Neural progenitor cell (in vitro differentiated cells): ENCODE measurements around the gene BMP7. TPM values are rescaled to one million over a fixed set of nuclear protein-coding genes. Genes with fewer than 3 reads are reported as not detected.

Experiments
- DNase-seq: peaks from one replicate; pipeline ENCODE4 v3.0.0-alpha.2; 2016; ENCODE audit warnings: low spot score
- H2AFZ ChIP-seq: fragments of 200-600 bp; sonication (generic); replicated peaks from 2 replicates; pipeline ENCODE4 v1.6.1; 2016; ENCODE audit warnings: antibody characterized with exemption
- H3F3A ChIP-seq: fragments of 200-600 bp; sonication (generic); 2 replicates; pipeline ENCODE4 v1.6.1; 2016; ENCODE audit warnings: antibody characterized with exemption, low read depth
- H3K27ac ChIP-seq: fragments of 200-600 bp; sonication (generic); 2 replicates; pipeline ENCODE4 v1.5.1; 2016; ENCODE audit warnings: mild to moderate bottlenecking
- H3K27me3 ChIP-seq: fragments of 200-600 bp; sonication (generic); 2 replicates; pipeline ENCODE4 v1.6.1; 2016; ENCODE audit warnings: mild to moderate bottlenecking, moderate library complexity
- H3K36me3 ChIP-seq: fragments of 200-600 bp; sonication (generic); 2 replicates; pipeline ENCODE4 v1.5.1; 2016
- H3K4me1 ChIP-seq: fragments of 200-600 bp; sonication (generic); 2 replicates; pipeline ENCODE4 v1.6.1; 2016; ENCODE audit warnings: mixed run types
- H3K4me2 ChIP-seq: fragments of 200-600 bp; sonication (generic); 2 replicates; pipeline ENCODE4 v1.6.1; 2016
- H3K4me3 ChIP-seq: fragments of 200-600 bp; sonication (generic); 2 replicates; pipeline ENCODE4 v1.5.1; 2016
- H3K79me2 ChIP-seq: fragments of 200-600 bp; sonication (generic); 2 replicates; pipeline ENCODE4 v1.6.1; 2016; ENCODE audit warnings: low read depth
- H3K9ac ChIP-seq: fragments of 200-600 bp; sonication (generic); 2 replicates; pipeline ENCODE4 v1.6.1; 2016
- H3K9me3 ChIP-seq: fragments of 200-600 bp; sonication (generic); 2 replicates; pipeline ENCODE4 v1.5.1; 2016; ENCODE audit warnings: low read depth
- H4K20me1 ChIP-seq: fragments of 200-600 bp; sonication (generic); 2 replicates; pipeline ENCODE4 v1.6.1; 2016; ENCODE audit warnings: low read depth
- H3K27ac Mint-ChIP-seq: 3 replicates; pipeline ENCODE4 v1.8.0; 2021; ENCODE audit warnings: mixed read lengths
- H3K27me3 Mint-ChIP-seq: 2 replicates; pipeline ENCODE4 v1.8.0; 2022; ENCODE audit warnings: low read depth, mild to moderate bottlenecking, inconsistent platforms, moderate library complexity, mixed read lengths; ENCODE audit not compliant: insufficient read depth
- H3K36me3 Mint-ChIP-seq: 3 replicates; pipeline ENCODE4 v1.8.0; 2021; ENCODE audit warnings: mixed read lengths
- H3K4me1 Mint-ChIP-seq: 3 replicates; pipeline ENCODE4 v1.8.0; 2021; ENCODE audit warnings: mixed read lengths
- H3K4me3 Mint-ChIP-seq: 3 replicates; pipeline ENCODE4 v1.8.0; 2021; ENCODE audit warnings: mild to moderate bottlenecking, moderate library complexity, mixed read lengths
- H3K9me3 Mint-ChIP-seq: 3 replicates; pipeline ENCODE4 v1.8.0; 2020; ENCODE audit warnings: mixed read lengths
- EZH2 ChIP-seq: fragments of 200-600 bp; sonication (generic); IDR thresholded peaks from 2 replicates; pipeline ENCODE4 v1.6.1; 2017; ENCODE audit warnings: antibody characterized with exemption, mild to moderate bottlenecking, moderate library complexity
- EZH2phosphoT487 ChIP-seq: fragments of 200-600 bp; sonication (generic); IDR thresholded peaks from 2 replicates; pipeline ENCODE4 v1.6.1; 2017; ENCODE audit warnings: antibody characterized with exemption
- total RNA-seq: library from RNA; depleted of rRNA; stranded (reverse); fragments of >200 nt; gene quantifications from 2 replicates; pipeline ENCODE4 v1.2.3, GENCODE V29; 2015; ENCODE audit warnings: low replicate concordance
- TF ChIP-seq, protein P1 (sequence below): fragments of 200-600 bp; sonication (generic); IDR thresholded peaks from 2 replicates; pipeline ENCODE4 v1.5.1; 2017; ENCODE audit warnings: antibody characterized with exemption, mild to moderate bottlenecking

The BMP7 gene
- total RNA-seq, 1 donor from 2014 or later, result 11.2 TPM

DNA sequence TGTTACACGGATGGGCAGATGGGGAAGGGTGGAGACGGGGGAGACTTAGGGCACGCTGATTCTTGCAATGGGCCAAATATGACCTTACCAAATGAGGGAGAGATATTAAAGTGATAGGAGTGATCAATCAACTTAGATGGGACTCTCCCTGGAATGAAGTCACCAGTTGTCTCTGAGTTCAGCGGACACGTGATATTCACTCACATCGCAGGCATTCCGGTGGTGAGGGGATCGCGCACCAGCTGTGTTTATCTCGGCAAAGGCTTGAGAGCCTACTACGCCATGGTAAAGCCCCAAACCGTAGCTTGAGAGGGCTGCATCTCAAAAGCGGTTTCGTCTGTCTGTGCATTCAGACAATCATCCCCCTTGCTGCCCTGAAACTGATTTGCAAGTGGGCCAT lies 5.5 kb downstream of the BMP7 start:
- no peak overlapping the region for H3K9ac ChIP-seq
- H4K20me1 ChIP-seq, result peaks cover 74% of the 10 kb centered on the region
- H3K27ac ChIP-seq, result no peak overlapping the region
- no peaks in the 10 kb centered on the region for H3K36me3 ChIP-seq
- Mint-ChIP-seq H3K27me3 (peaks cover 12% of the 10 kb centered on the region), H3K27ac (peak overlapping the region; percentile 34), H3K4me3 (peak overlapping the region; percentile 97), H3K9me3 (no peaks in the 10 kb centered on the region), H3K36me3 (no peaks in the 10 kb centered on the region), H3K4me1 (peaks cover 76% of the 10 kb centered on the region)
- peaks cover 17% of the 10 kb centered on the region for H3K27me3 ChIP-seq
- DNase-seq, result peak; percentile 41
- H3K79me2 ChIP-seq, result peaks cover 75% of the 10 kb centered on the region
- peak overlapping the region; percentile 97 for H3K4me2 ChIP-seq
- H2AFZ ChIP-seq, result no peak overlapping the region
- peaks cover 64% of the 10 kb centered on the region for H3F3A ChIP-seq
- peaks cover 74% of the 10 kb centered on the region for H3K4me1 ChIP-seq
- H3K9me3 ChIP-seq, result no peaks in the 10 kb centered on the region
- TF ChIP-seq, protein P1, sequence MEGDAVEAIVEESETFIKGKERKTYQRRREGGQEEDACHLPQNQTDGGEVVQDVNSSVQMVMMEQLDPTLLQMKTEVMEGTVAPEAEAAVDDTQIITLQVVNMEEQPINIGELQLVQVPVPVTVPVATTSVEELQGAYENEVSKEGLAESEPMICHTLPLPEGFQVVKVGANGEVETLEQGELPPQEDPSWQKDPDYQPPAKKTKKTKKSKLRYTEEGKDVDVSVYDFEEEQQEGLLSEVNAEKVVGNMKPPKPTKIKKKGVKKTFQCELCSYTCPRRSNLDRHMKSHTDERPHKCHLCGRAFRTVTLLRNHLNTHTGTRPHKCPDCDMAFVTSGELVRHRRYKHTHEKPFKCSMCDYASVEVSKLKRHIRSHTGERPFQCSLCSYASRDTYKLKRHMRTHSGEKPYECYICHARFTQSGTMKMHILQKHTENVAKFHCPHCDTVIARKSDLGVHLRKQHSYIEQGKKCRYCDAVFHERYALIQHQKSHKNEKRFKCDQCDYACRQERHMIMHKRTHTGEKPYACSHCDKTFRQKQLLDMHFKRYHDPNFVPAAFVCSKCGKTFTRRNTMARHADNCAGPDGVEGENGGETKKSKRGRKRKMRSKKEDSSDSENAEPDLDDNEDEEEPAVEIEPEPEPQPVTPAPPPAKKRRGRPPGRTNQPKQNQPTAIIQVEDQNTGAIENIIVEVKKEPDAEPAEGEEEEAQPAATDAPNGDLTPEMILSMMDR, result no peak
- TF ChIP-seq EZH2 (no peak), EZH2phosphoT487 (no peak)
- H3K4me3 ChIP-seq, result no peak overlapping the region

DNA sequence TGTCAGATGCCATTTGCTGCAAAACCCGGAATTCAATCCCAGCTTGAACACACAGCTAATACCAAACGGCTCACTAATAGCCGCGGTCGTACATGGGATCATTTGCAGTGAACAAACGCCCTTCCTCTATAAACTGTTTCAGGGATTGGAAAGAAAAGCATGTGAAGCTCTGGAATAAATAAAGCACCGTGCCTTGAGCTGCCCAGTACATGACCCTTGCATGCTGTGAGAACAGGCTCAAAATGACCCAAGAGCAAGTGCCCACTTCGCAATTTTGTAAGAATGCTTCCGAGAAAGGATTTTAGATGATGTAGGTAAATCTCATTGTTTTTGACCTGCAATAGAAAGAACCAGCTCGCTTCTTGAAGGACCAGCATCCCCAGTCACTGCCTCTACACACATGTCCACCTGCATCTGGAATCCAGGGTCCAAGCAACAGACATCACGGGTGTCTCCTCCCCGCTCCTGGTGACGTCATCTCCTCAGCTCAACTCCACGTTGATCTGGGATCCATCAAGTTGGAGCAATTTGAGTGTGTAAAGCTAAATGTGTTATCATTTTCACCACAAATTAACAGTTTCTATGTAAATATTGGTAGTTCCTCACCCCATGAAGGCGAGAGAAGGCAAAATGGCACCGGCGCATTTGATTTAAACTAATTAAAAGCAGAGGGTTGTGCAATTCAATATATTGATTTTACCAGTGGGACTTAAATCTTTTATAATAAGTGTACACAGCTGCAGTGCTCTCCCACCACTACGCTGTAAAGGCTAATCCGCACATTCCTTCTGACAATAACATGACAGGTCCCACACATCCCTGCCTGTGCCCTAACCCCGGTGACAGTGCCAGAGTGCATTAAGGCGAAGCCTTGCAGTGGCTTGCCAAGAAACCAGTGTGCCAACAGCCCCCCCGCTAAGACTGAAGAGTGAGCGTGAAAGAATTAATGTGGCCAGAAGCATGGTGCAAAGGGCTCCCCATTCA lies 6.2 kb downstream of the BMP7 start:
- H3K4me1 ChIP-seq, result peaks cover 77% of the 10 kb centered on the region
- DNase-seq, result peak; percentile 34
- peaks cover 73% of the 10 kb centered on the region for H3K79me2 ChIP-seq
- H3K36me3 ChIP-seq, result no peaks in the 10 kb centered on the region
- no peak overlapping the region for H3K9ac ChIP-seq
- Mint-ChIP-seq H3K9me3 (no peaks in the 10 kb centered on the region), H3K4me3 (peak overlapping the region; percentile 75), H3K27ac (peak overlapping the region; percentile 54), H3K36me3 (peaks cover 3% of the 10 kb centered on the region), H3K4me1 (peaks cover 79% of the 10 kb centered on the region), H3K27me3 (peaks cover 12% of the 10 kb centered on the region)
- TF ChIP-seq EZH2, result no peak
- TF ChIP-seq, protein P1, result no peak
- TF ChIP-seq EZH2phosphoT487, result no peak
- H3K4me3 ChIP-seq, result no peak overlapping the region
- H3K9me3 ChIP-seq, result no peaks in the 10 kb centered on the region
- peaks cover 74% of the 10 kb centered on the region for H4K20me1 ChIP-seq
- no peak overlapping the region for H3K27ac ChIP-seq
- H3K4me2 ChIP-seq, result peak overlapping the region; percentile 97
- no peak overlapping the region for H2AFZ ChIP-seq
- H3F3A ChIP-seq, result peaks cover 62% of the 10 kb centered on the region
- peaks cover 10% of the 10 kb centered on the region for H3K27me3 ChIP-seq

DNA sequence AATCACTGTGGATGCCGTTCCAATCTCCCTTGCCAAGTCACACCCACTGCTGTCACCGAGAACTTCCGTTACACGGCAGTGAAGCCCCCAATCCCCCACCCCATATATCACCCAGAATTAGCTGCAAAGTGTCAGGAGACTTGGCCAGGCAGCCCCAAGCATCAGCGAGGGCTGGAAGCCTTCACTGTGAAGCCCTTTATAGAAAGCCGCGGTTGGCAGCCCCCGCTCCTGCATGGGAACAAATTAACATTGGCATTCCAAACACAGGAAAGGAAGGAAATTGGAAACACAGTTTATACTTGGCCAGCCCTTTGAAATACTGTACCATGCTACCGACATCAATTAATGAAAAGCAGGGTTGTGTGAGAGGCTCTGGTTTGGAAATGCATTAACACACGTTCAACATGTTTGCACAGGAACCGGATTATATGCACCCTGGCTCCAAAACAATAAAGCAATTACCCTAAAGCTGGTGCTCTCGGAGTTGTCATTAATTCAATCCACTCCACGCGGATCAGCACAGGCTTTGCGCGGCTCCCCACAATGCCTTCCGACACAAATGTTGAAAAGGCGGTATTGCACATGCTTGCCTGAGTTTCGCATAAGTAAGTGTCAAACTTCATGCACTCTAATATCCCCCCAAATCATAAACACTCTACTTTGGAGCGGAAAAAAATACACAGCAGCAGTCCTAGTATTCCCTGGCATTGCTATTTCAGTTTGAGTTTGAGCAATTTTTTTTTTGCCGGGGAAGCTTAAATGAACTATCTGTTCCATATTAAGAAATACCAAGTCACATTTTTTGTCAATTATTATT lies 7.1 kb downstream of the BMP7 start:
- TF ChIP-seq, protein P1, result no peak
- TF ChIP-seq EZH2 (no peak), EZH2phosphoT487 (no peak)
- peaks cover 7% of the 10 kb centered on the region for H3K27me3 Mint-ChIP-seq
- H3K36me3 ChIP-seq, result no peaks in the 10 kb centered on the region
- H3K27ac Mint-ChIP-seq, result peak overlapping the region; percentile 91
- H3K4me3 Mint-ChIP-seq, result peak overlapping the region; percentile 75
- peak; percentile 65 for DNase-seq
- no peak overlapping the region for H3K9ac ChIP-seq
- no peak overlapping the region for H3K27ac ChIP-seq
- no peaks in the 10 kb centered on the region for H3K9me3 ChIP-seq
- peaks cover 4% of the 10 kb centered on the region for H3K36me3 Mint-ChIP-seq
- H2AFZ ChIP-seq, result no peak overlapping the region
- H3F3A ChIP-seq, result peaks cover 53% of the 10 kb centered on the region
- peaks cover 86% of the 10 kb centered on the region for H3K4me1 Mint-ChIP-seq
- peaks cover 70% of the 10 kb centered on the region for H4K20me1 ChIP-seq
- peak overlapping the region; percentile 97 for H3K4me2 ChIP-seq
- no peak overlapping the region for H3K4me3 ChIP-seq
- no peaks in the 10 kb centered on the region for H3K9me3 Mint-ChIP-seq
- peaks cover under 1% of the 10 kb centered on the region for H3K27me3 ChIP-seq
- H3K79me2 ChIP-seq, result peaks cover 77% of the 10 kb centered on the region
- H3K4me1 ChIP-seq, result peaks cover 75% of the 10 kb centered on the region
